Stimulated activated CD4-positive, alpha-beta T cell treated with anti-CD3 and anti-CD28 coated beads, Interleukin-12 subunit alpha, Interleukin-12 subunit beta, amount 100 ng/mL, for 4 hours (primary cell): ENCODE data around the gene ZNF212.

Source experiments
- DNase-seq: peaks from one replicate; pipeline ENCODE4 v3.0.0-alpha.2; 2020

Gene ZNF212

DNA sequence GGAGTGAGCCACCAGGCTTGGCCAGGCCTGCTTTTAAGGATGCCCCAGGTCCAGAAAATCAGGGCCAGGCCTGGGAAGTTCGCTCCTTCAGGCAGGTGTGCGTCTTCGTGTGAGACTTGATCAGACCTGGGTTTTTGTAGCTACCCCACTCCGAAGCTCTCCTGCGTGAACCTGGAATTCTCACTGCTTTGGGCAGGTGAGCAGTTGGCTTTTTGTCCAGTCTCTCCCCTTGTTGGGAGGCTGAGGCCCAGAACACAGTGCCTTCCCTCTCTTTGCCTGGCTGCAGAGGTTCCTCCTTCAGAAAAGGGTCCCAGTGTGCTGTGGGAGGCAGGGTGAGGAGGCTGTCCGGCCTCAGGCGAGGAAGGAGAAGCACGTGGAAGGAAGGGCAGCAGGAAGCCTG is 49.8 kb downstream of the ZNF212 start:
- no peak for DNase-seq

- no peak for DNase-seq
These were observed 50.4 kb downstream of the ZNF212 start for GRCh38 chr7:149289856-149290255.

- no peak for DNase-seq
These were observed 51.8 kb downstream of the ZNF212 start for GRCh38 chr7:149291036-149291780.

GRCh38 chr7:149291781-149292461 is 52.5 kb downstream of the ZNF212 start:
- DNase-seq: no peak

GRCh38 chr7:149292462-149292823 is 53.0 kb downstream of the ZNF212 start:
- DNase-seq: no peak

DNA sequence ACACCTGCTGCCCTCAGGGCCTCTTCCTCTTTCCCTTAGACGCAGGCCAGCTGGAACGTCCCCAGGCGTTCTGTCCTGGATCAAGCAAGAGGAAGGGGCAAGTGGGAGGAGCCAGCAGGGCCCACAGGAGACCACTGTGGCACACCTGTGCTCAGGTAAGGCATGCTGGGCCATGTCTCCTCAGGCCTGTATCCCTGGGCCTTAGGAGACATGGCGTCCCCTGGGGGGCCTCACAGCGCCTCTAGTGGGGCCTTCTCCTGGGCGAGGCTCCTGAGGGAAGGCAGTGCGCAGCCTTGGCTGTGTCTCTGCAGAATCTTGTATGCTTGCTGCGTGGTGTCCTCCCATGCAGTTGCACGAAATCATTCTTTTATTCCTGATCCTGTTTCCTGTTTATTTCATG is 53.9 kb downstream of the ZNF212 start:
- no peak for DNase-seq

DNA sequence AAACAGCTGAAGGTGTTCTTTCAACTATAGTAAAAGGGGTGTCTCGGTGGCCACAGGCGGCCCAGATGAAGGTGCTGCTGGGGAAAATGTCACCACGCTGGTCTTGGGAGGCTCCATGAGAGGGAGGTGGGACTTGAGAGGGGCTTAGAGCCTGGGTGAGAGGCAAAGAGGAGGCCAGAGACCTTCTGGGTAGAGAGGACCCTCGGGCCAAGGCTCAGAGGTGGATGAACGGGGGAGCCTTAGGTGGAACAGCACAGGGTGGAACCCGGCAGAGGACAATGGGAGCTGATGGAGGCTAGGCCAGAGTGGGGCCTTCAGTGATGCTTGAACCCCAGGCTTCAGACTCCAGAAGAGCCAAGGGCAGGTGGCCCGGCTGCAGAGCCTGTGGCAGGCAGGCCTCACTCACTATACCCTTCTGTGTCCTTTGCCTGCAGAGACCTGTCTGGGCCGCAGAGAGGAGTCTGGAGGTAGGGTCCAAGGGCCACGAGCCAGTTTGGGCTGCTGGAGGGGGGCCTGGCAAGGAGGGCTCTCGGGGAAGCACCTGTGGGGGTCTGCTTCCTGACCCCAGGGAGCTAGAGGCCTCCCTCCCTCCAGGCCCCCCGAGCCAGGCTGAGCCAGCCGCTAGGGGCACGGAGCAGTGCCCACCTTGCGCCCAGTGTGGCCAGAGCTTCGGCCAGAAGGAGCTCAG is 54.6 kb downstream of the ZNF212 start:
- no peak for DNase-seq

- DNase-seq: no peak
These were observed 55.4 kb downstream of the ZNF212 start for GRCh38 chr7:149294634-149295480.

DNA sequence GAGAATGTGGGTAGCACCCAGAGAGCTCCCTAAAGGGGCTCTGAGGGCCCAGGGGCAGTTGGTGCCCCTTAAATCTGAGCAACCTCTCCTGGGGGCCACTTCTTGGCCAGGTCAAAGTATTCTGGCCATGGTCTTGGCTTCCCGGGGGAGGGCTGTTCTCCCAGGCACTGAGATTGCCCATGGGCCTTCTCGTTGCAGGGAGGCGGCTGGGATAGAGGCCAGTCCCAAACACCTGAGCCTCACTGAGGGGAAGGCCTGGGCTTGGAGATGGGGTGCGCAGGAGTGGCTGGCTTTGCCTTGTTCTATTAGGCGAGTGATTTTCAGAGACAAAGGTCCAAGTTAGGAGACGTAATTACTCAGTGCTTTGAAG is 56.0 kb downstream of the ZNF212 start:
- DNase-seq: no peak

- no peak for DNase-seq
These were observed 56.9 kb downstream of the ZNF212 start for GRCh38 chr7:149296368-149296767.

GRCh38 chr7:149297034-149297755 is 57.7 kb downstream of the ZNF212 start:
- DNase-seq: no peak

DNA sequence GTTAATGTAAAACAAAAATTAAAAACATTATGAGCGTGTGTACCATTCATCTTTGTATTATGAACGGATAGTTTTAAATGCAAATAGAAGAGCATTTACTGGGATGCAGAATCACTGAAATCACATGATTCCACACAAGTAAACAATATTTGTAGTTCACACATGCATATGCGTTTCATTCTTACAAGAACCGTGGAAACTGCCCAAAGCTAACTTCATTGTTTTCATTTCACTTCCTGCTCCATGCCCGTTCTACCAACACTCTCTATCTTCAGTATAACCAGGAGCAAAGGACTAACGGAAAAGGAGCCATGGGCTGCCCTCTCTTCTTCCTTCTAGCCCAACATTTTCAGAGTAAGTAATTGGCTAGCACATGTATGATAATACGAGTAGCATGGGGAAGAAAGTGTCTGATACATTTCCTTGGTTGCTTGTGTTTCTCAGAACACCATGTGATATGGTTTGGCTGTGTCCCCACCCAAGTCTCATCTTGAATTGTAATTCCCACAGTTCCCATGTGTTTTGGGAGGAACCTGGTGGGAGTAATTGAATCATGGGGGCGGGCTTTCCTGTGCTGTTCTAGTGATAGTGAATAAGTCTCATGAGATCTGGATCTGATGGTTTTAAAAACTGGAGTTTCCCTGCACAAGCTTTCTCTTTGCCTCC is 61.3 kb downstream of the ZNF212 start:
- no peak for DNase-seq

- DNase-seq: no peak
These were observed 62.8 kb downstream of the ZNF212 start for GRCh38 chr7:149302222-149302621.

- DNase-seq: no peak
These were observed 63.4 kb downstream of the ZNF212 start for GRCh38 chr7:149302865-149303264.

DNA sequence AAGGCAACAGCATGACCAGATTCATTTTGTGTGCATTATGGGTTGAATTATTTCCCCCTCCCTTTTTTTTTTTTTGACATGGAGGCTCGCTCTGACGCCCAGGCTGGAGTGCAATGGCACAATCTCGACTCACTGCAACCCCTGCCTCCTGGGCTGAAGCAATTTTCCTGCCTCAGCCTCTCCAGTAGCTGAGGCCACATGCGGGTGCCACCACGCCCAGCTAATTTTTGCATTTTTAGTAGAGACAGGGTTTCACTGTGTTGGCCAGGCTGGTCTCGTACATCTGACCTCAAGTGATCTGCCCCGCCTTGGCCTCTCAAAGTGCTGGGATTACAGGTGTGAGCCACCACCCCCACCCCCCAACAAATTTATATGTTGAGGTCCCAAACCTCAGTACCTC is 64.6 kb downstream of the ZNF212 start:
- DNase-seq: no peak
